Measurements from ENCODE around the gene TFAP2B. TPM values are rescaled to one million over a fixed set of nuclear protein-coding genes. Genes with fewer than 3 reads are reported as not detected.

The TFAP2B gene
- total and polyA plus RNA-seq, 4 donors: 0.02 TPM; not detected in 3

- peaks cover 0 to 27% (median 2%) of the 10 kb centered on the region in 4 donors for H3K9me3 ChIP-seq (ENCODE audit: control insufficient read depth in 4 of 4, insufficient read depth in 3 of 4, low read length in 3 of 4)
- H3K4me3 ChIP-seq: no peak overlapping the region
- peaks cover 22 to 99% (median 95%) of the 10 kb centered on the region in 3 donors for H3K27me3 ChIP-seq (ENCODE audit: control insufficient read depth in 3 of 3, insufficient read depth in 3 of 3, low read length in 2 of 3)
- no peak overlapping the region for H3K9ac ChIP-seq (ENCODE audit: insufficient read depth in 1 of 2, low read length in 2 of 2)
- TF ChIP-seq CTCF (IDR thresholded peaks at IDR 0.05; ENCODE audit: control extremely low read depth, extremely low read depth): no peak
- ATAC-seq (ENCODE audit: insufficient read depth, low FRiP score): no peak
- H3K36me3 ChIP-seq (ENCODE audit: control insufficient read depth in 4 of 4, insufficient read depth in 4 of 4, low read length in 4 of 4): no peaks in the 10 kb centered on the region
- H3K4me1 ChIP-seq (ENCODE audit: control insufficient read depth in 5 of 5, insufficient read depth in 5 of 5, low read length in 5 of 5): peaks cover 0 to 13% (median 9%) of the 10 kb centered on the region in 5 donors
- no peak for DNase-seq
- H3K27ac ChIP-seq (ENCODE audit: low read depth in 1 of 2, low read length in 1 of 2): no peak overlapping the region
- WGBS, 2 donors: 5% methylated on average over 7 of the region's 7 CpGs
Observed at GRCh38 chr6:50847890-50848594, 29.4 kb downstream of the TFAP2B start.

GRCh38 chr6:50848989-50849795 lies 30.5 kb downstream of the TFAP2B start:
- TF ChIP-seq CTCF (IDR thresholded peaks at IDR 0.05; ENCODE audit: control extremely low read depth, extremely low read depth): no peak
- 5 to 8% methylated on average over 27 of the region's 27 CpGs for WGBS, 2 donors
- no peak overlapping the region for H3K9ac ChIP-seq (ENCODE audit: insufficient read depth in 1 of 2, low read length in 2 of 2)
- H3K27me3 ChIP-seq (ENCODE audit: control insufficient read depth in 3 of 3, insufficient read depth in 3 of 3, low read length in 2 of 3): peaks cover 21 to 99% (median 96%) of the 10 kb centered on the region in 3 donors
- H3K4me3 ChIP-seq: no peak overlapping the region
- H3K9me3 ChIP-seq (ENCODE audit: control insufficient read depth in 4 of 4, insufficient read depth in 3 of 4, low read length in 3 of 4): peaks cover 0 to 23% (median 0%) of the 10 kb centered on the region in 4 donors
- H3K36me3 ChIP-seq (ENCODE audit: control insufficient read depth in 4 of 4, insufficient read depth in 4 of 4, low read length in 4 of 4): no peaks in the 10 kb centered on the region
- ATAC-seq (ENCODE audit: insufficient read depth, low FRiP score) (no peak), DNase-seq (peak in 1 of 3 donors; percentile 8)
- H3K27ac ChIP-seq (ENCODE audit: low read depth in 1 of 2, low read length in 1 of 2): no peak overlapping the region
- peaks cover 0 to 13% (median 9%) of the 10 kb centered on the region in 5 donors for H3K4me1 ChIP-seq (ENCODE audit: control insufficient read depth in 5 of 5, insufficient read depth in 5 of 5, low read length in 5 of 5)

GRCh38 chr6:50849796-50850180 lies 31.1 kb downstream of the TFAP2B start:
- no peak overlapping the region for H3K9ac ChIP-seq (ENCODE audit: insufficient read depth in 1 of 2, low read length in 2 of 2)
- H3K4me3 ChIP-seq: no peak overlapping the region
- H3K4me1 ChIP-seq (ENCODE audit: control insufficient read depth in 5 of 5, insufficient read depth in 5 of 5, low read length in 5 of 5): peaks cover 0 to 13% (median 9%) of the 10 kb centered on the region in 5 donors
- TF ChIP-seq CTCF (IDR thresholded peaks at IDR 0.05; ENCODE audit: control extremely low read depth, extremely low read depth): no peak
- peaks cover 21 to 99% (median 92%) of the 10 kb centered on the region in 3 donors for H3K27me3 ChIP-seq (ENCODE audit: control insufficient read depth in 3 of 3, insufficient read depth in 3 of 3, low read length in 2 of 3)
- peaks cover 0 to 23% (median 0%) of the 10 kb centered on the region in 4 donors for H3K9me3 ChIP-seq (ENCODE audit: control insufficient read depth in 4 of 4, insufficient read depth in 3 of 4, low read length in 3 of 4)
- H3K36me3 ChIP-seq (ENCODE audit: control insufficient read depth in 4 of 4, insufficient read depth in 4 of 4, low read length in 4 of 4): no peaks in the 10 kb centered on the region
- WGBS, 2 donors: 2 to 3% methylated on average over 21 to 22 of the region's 22 CpGs
- no peak for DNase-seq
- no peak overlapping the region for H3K27ac ChIP-seq (ENCODE audit: low read depth in 1 of 2, low read length in 1 of 2)
- ATAC-seq (ENCODE audit: insufficient read depth, low FRiP score): no peak
